Endodermal cell (in vitro differentiated cells): ENCODE data around the gene KISS1. TPM values are rescaled to one million over a fixed set of nuclear protein-coding genes. Genes with fewer than 3 reads are reported as not detected.
A peak's percentile ranks its signal among the peaks of the same experiment; 100 is the strongest.

ENCODE experiments used
- DNase-seq: peaks from one replicate; pipeline ENCODE4 v3.0.0-alpha.2; 2017
- H3K27ac ChIP-seq: 2 replicates; pipeline ENCODE4 v1.5.1; 2013; ENCODE audit warnings: mild to moderate bottlenecking, low read depth, low read length, moderate library complexity
- H3K27me3 ChIP-seq: 2 replicates; pipeline ENCODE4 v1.6.1; 2013; ENCODE audit warnings: mild to moderate bottlenecking, low read length, moderate library complexity; ENCODE audit not compliant: insufficient read depth, control insufficient read depth, poor library complexity, severe bottlenecking
- H3K36me3 ChIP-seq: 2 replicates; pipeline ENCODE4 v1.7.0; 2013; ENCODE audit warnings: mild to moderate bottlenecking, low read length, moderate library complexity; ENCODE audit not compliant: control insufficient read depth, insufficient read depth
- H3K4me1 ChIP-seq: one replicate; pipeline ENCODE4 v1.7.0; 2013; ENCODE audit warnings: low read length; ENCODE audit not compliant: control insufficient read depth, insufficient read depth
- H3K4me3 ChIP-seq: 2 replicates; pipeline ENCODE4 v1.5.1; 2013; ENCODE audit warnings: mild to moderate bottlenecking, low read length, moderate library complexity
- H3K9ac ChIP-seq: 2 replicates; pipeline ENCODE4 v1.6.1; 2013; ENCODE audit warnings: mild to moderate bottlenecking, low read length, moderate library complexity; ENCODE audit not compliant: poor library complexity, severe bottlenecking; ENCODE audit errors: extremely low read depth
- H3K9me3 ChIP-seq: 2 replicates; pipeline ENCODE4 v1.6.1; 2013; ENCODE audit warnings: mild to moderate bottlenecking, low read length, moderate library complexity; ENCODE audit not compliant: control insufficient read depth
- H3K27ac Mint-ChIP-seq: 2 replicates; pipeline ENCODE4 v1.8.0; 2020; ENCODE audit warnings: mixed read lengths
- H3K27me3 Mint-ChIP-seq: 2 replicates; pipeline ENCODE4 v1.8.0; 2021; ENCODE audit warnings: mild to moderate bottlenecking, mixed read lengths; ENCODE audit not compliant: insufficient read depth
- H3K36me3 Mint-ChIP-seq: 2 replicates; pipeline ENCODE4 v1.8.0; 2020; ENCODE audit warnings: low read depth, mixed read lengths
- H3K4me1 Mint-ChIP-seq: 2 replicates; pipeline ENCODE4 v1.8.0; 2020; ENCODE audit warnings: mixed read lengths
- H3K4me3 Mint-ChIP-seq: 2 replicates; pipeline ENCODE4 v1.8.0; 2020; ENCODE audit warnings: mild to moderate bottlenecking, moderate library complexity, mixed read lengths
- H3K9me3 Mint-ChIP-seq: 2 replicates; pipeline ENCODE4 v1.8.0; 2020; ENCODE audit warnings: mild to moderate bottlenecking, mixed read lengths
- WGBS, 2 experiments: methylation state at CpG; one replicate each; pipeline versions ENCODE4 v1.1.5 to v1.1.7; 2013; ENCODE audit warnings: missing lambda C conversion rate in 2 of 2, mixed read lengths in 1 of 2; ENCODE audit not compliant: insufficient coverage in 1 of 2, insufficient read length in 1 of 2; 5-methylcytosine and 5-hydroxymethylcytosine counted together
- total RNA-seq, 2 donors: library from RNA; stranded (reverse); fragmentation: NEBNext Ultra II Directional in 1 of 2; extraction: Animal tissue kit (Norgen Biotek cat#: 25700) in 1 of 2; gene quantifications; 2 replicates in 1 of 2; 3 replicates in 1 of 2; pipeline ENCODE4 v1.2.1, GENCODE V29; 2021
- TF ChIP-seq, protein P1 (sequence below): fragments of 200-600 bp; sonication (generic); conservative IDR thresholded peaks from 2 replicates; pipeline ENCODE4 v1.5.0; 2021; ENCODE audit warnings: antibody characterized with exemption, mild to moderate bottlenecking

Gene KISS1
- total RNA-seq, 2 donors from 2014 or later, result not detected

DNA sequence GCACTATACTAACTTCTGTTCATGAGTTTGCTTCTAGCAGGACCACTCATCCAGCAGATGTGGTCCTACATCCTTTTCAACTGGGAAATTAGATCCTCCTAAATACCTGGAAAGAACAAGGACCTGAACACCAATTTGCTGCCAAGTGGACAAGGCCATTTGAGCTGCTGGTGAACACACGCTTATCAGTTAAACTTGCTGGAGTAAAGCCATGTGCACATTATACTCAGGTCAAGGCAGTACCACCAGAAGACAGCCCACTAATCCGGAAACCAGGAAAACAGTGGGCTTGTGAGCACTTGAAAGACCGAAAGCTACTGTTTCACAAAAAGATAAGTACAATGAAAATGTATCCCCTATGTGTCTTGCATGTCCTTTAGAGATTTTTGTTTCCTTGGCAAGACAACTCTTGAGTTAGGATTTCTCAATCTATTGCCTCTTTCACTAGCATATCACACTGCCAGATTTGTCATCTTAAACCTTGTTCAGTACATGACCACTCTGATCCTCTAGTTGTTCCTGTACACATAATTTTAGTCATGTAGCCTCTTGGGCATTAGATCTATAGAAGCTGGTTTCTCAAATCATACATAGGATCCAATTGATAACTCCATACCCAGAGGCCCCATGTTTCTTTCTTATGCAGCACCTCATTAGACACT lies 25.7 kb downstream of the KISS1 start:
- Histone ChIP-seq H3K27me3 (peaks cover 12% of the 10 kb centered on the region), H3K4me3 (peak overlapping the region; percentile 36), H3K4me1 (no peaks in the 10 kb centered on the region), H3K36me3 (no peaks in the 10 kb centered on the region), H3K27ac (no peak overlapping the region), H3K9me3 (peaks cover 40% of the 10 kb centered on the region), H3K9ac (no peak overlapping the region)
- Mint-ChIP-seq H3K27ac (no peak overlapping the region), H3K27me3 (peaks cover 26% of the 10 kb centered on the region), H3K4me1 (no peaks in the 10 kb centered on the region), H3K4me3 (no peak overlapping the region), H3K36me3 (no peaks in the 10 kb centered on the region), H3K9me3 (peaks cover 57% of the 10 kb centered on the region)
- TF ChIP-seq, protein P1, sequence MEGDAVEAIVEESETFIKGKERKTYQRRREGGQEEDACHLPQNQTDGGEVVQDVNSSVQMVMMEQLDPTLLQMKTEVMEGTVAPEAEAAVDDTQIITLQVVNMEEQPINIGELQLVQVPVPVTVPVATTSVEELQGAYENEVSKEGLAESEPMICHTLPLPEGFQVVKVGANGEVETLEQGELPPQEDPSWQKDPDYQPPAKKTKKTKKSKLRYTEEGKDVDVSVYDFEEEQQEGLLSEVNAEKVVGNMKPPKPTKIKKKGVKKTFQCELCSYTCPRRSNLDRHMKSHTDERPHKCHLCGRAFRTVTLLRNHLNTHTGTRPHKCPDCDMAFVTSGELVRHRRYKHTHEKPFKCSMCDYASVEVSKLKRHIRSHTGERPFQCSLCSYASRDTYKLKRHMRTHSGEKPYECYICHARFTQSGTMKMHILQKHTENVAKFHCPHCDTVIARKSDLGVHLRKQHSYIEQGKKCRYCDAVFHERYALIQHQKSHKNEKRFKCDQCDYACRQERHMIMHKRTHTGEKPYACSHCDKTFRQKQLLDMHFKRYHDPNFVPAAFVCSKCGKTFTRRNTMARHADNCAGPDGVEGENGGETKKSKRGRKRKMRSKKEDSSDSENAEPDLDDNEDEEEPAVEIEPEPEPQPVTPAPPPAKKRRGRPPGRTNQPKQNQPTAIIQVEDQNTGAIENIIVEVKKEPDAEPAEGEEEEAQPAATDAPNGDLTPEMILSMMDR, result no peak
- WGBS, 2 experiments, result 87 to 92% methylated on average over 3 of the region's 3 CpGs
- DNase-seq, result no peak

DNA sequence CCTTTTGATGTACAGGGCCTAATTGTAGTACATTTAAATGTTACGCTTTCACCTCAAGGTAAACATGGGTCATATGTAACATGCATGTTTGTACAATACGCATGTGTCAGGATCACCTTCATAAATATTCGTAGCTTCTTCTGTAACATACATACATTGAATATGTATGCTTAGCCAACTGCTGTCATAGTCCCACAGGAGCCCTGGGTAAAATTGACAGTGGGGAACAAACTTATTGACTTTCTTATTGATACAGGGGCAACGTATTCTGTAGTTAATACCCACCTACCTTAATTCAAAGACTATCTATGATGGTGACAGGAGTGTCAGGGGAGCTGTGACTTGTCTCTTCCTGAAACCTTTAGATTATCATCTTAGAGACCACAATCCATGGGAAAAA lies 26.4 kb downstream of the KISS1 start:
- Mint-ChIP-seq H3K27me3 (peaks cover 28% of the 10 kb centered on the region), H3K27ac (no peak overlapping the region), H3K36me3 (no peaks in the 10 kb centered on the region), H3K4me3 (no peak overlapping the region), H3K9me3 (peaks cover 57% of the 10 kb centered on the region), H3K4me1 (no peaks in the 10 kb centered on the region)
- Histone ChIP-seq H3K4me3 (no peak overlapping the region), H3K9me3 (peaks cover 40% of the 10 kb centered on the region), H3K36me3 (no peaks in the 10 kb centered on the region), H3K4me1 (no peaks in the 10 kb centered on the region), H3K9ac (no peak overlapping the region), H3K27ac (no peak overlapping the region), H3K27me3 (peaks cover 6% of the 10 kb centered on the region)
- WGBS, 2 experiments, result 86 to 92% methylated on average over 2 to 4 of the region's 4 CpGs
- TF ChIP-seq, protein P1, result no peak
- DNase-seq, result no peak

DNA sequence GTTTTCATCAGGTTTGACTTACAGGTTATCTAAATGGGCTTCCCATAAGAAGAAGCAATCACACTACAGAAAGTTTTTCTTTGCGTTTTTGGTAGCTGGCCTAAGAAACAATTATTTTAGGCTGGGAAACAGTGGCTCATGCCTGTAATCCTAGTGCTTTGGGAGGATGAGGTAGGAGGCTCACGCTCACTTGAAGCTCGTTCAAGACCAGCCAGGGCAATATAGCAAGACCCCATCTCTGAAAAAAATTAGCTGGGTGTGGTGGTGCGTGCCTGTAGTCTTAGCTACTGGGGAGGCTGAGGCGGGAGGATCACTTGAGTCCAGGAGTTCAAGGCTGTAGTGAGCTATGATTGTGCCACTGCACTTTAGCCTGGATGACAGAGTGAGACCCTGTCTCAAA lies 28.6 kb downstream of the KISS1 start:
- no peaks in the 10 kb centered on the region for H3K4me1 ChIP-seq
- peaks cover 52% of the 10 kb centered on the region for H3K9me3 Mint-ChIP-seq
- H3K9ac ChIP-seq, result no peak overlapping the region
- peaks cover 21% of the 10 kb centered on the region for H3K27me3 Mint-ChIP-seq
- H3K4me1 Mint-ChIP-seq, result no peaks in the 10 kb centered on the region
- DNase-seq, result no peak
- TF ChIP-seq, protein P1, result no peak
- H3K36me3 ChIP-seq, result no peaks in the 10 kb centered on the region
- no peak overlapping the region for H3K4me3 ChIP-seq
- H3K36me3 Mint-ChIP-seq, result no peaks in the 10 kb centered on the region
- H3K27ac Mint-ChIP-seq, result no peak overlapping the region
- WGBS, 2 experiments, result 91 to 95% methylated on average over 5 of the region's 5 CpGs
- H3K27me3 ChIP-seq, result no peaks in the 10 kb centered on the region
- H3K4me3 Mint-ChIP-seq, result no peak overlapping the region
- no peak overlapping the region for H3K27ac ChIP-seq
- H3K9me3 ChIP-seq, result peaks cover 40% of the 10 kb centered on the region
